Stimulated activated memory B cell treated with anti-CD40 and anti-IgM and Interleukin-4, amounts not matched to agents 10 μg/mL and 1 μg/mL and 100 μg/mL, for 72 hours (primary cell): ENCODE results near the gene PYGB.

Source experiments
- ATAC-seq: fragments of 150-1000 bp; cut with Tn5 transposase; 2 replicates; pipeline ENCODE4 v1.10.0; 2021
- H3K27ac Mint-ChIP-seq: one replicate; pipeline ENCODE4 v1.8.0; 2022; ENCODE audit warnings: mild to moderate bottlenecking, mixed read lengths
- H3K27me3 Mint-ChIP-seq: one replicate; pipeline ENCODE4 v1.8.0; 2022; ENCODE audit warnings: mixed read lengths
- H3K36me3 Mint-ChIP-seq: one replicate; pipeline ENCODE4 v1.8.0; 2022; ENCODE audit warnings: mixed read lengths
- H3K4me1 Mint-ChIP-seq: one replicate; pipeline ENCODE4 v1.8.0; 2022; ENCODE audit warnings: mixed read lengths
- H3K4me3 Mint-ChIP-seq: one replicate; pipeline ENCODE4 v1.8.0; 2022; ENCODE audit warnings: mild to moderate bottlenecking, moderate library complexity, mixed read lengths
- H3K9me3 Mint-ChIP-seq: one replicate; pipeline ENCODE4 v1.8.0; 2022; ENCODE audit warnings: mixed read lengths

PYGB gene

GRCh38 chr20:25247000-25247517 is 826 bp upstream of the PYGB start:
- H3K27ac Mint-ChIP-seq: peak overlapping the region; percentile 77
- H3K9me3 Mint-ChIP-seq: peaks cover 5% of the 10 kb centered on the region
- H3K4me3 Mint-ChIP-seq: peak overlapping the region; percentile 89
- H3K27me3 Mint-ChIP-seq: peaks cover 18% of the 10 kb centered on the region
- H3K4me1 Mint-ChIP-seq: peaks cover 27% of the 10 kb centered on the region
- ATAC-seq: peak; percentile 1
- no peaks in the 10 kb centered on the region for H3K36me3 Mint-ChIP-seq

GRCh38 chr20:25247518-25247955 is 348 bp upstream of the PYGB start:
- Mint-ChIP-seq H3K36me3 (no peaks in the 10 kb centered on the region), H3K4me1 (peaks cover 27% of the 10 kb centered on the region), H3K27me3 (peaks cover 14% of the 10 kb centered on the region), H3K4me3 (peak overlapping the region; percentile 89), H3K9me3 (peaks cover 5% of the 10 kb centered on the region), H3K27ac (peak overlapping the region; percentile 77)
- ATAC-seq: peak; percentile 74

GRCh38 chr20:25248786-25249172 is 894 bp downstream of the PYGB start:
- peak overlapping the region; percentile 77 for H3K27ac Mint-ChIP-seq
- H3K4me1 Mint-ChIP-seq: peaks cover 27% of the 10 kb centered on the region
- H3K4me3 Mint-ChIP-seq: peak overlapping the region; percentile 87
- no peaks in the 10 kb centered on the region for H3K36me3 Mint-ChIP-seq
- H3K27me3 Mint-ChIP-seq: peaks cover 3% of the 10 kb centered on the region
- no peak for ATAC-seq
- no peaks in the 10 kb centered on the region for H3K9me3 Mint-ChIP-seq

GRCh38 chr20:25249198-25249931 is 1.5 kb downstream of the PYGB start:
- no peaks in the 10 kb centered on the region for H3K9me3 Mint-ChIP-seq
- peak overlapping the region; percentile 87 for H3K4me3 Mint-ChIP-seq
- peaks cover 27% of the 10 kb centered on the region for H3K4me1 Mint-ChIP-seq
- ATAC-seq: no peak
- H3K36me3 Mint-ChIP-seq: no peaks in the 10 kb centered on the region
- H3K27me3 Mint-ChIP-seq: no peaks in the 10 kb centered on the region
- peak overlapping the region; percentile 77 for H3K27ac Mint-ChIP-seq

- no peak overlapping the region for H3K27ac Mint-ChIP-seq
- no peaks in the 10 kb centered on the region for H3K36me3 Mint-ChIP-seq
- H3K4me1 Mint-ChIP-seq: peaks cover 27% of the 10 kb centered on the region
- no peaks in the 10 kb centered on the region for H3K27me3 Mint-ChIP-seq
- H3K4me3 Mint-ChIP-seq: no peak overlapping the region
- no peak for ATAC-seq
- no peaks in the 10 kb centered on the region for H3K9me3 Mint-ChIP-seq
Measured at GRCh38 chr20:25250508-25250907, 2.6 kb downstream of the PYGB start.

DNA sequence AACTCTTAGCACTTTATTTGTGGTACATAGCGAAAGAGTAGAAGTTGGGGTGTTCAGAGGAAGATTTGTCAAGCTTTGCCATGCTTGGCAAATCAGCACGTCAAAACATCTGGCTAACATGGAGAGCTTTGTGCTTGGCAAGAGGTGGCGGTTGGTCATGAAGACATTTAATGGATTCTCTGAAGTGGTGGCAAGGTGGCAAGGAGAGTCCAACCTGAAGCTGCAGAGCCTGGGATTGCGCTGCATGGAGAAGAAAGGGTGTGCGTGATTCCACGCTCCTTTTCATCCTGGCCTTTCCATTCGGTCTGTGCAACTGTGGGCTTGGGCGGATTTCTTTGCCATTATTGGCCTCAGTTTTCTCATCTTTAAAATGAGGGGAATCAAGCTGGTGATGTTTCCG is 3.1 kb downstream of the PYGB start:
- H3K27ac Mint-ChIP-seq: no peak overlapping the region

GRCh38 chr20:25251558-25251957 is 3.7 kb downstream of the PYGB start:
- Mint-ChIP-seq H3K4me1 (peaks cover 25% of the 10 kb centered on the region), H3K27me3 (no peaks in the 10 kb centered on the region), H3K9me3 (no peaks in the 10 kb centered on the region), H3K36me3 (no peaks in the 10 kb centered on the region), H3K27ac (no peak overlapping the region), H3K4me3 (no peak overlapping the region)
- ATAC-seq: no peak

More for the DNA sequence above, 3.1 kb downstream of the PYGB start:
- Mint-ChIP-seq H3K4me3 (no peak overlapping the region), H3K36me3 (no peaks in the 10 kb centered on the region), H3K9me3 (no peaks in the 10 kb centered on the region), H3K4me1 (peaks cover 27% of the 10 kb centered on the region), H3K27me3 (no peaks in the 10 kb centered on the region)
- ATAC-seq: no peak

GRCh38 chr20:25252230-25252651 is 4.4 kb downstream of the PYGB start:
- Mint-ChIP-seq H3K9me3 (no peaks in the 10 kb centered on the region), H3K36me3 (no peaks in the 10 kb centered on the region), H3K27me3 (no peaks in the 10 kb centered on the region), H3K4me3 (no peak overlapping the region), H3K4me1 (peaks cover 21% of the 10 kb centered on the region), H3K27ac (no peak overlapping the region)
- ATAC-seq: no peak

- ATAC-seq: no peak
- H3K4me1 Mint-ChIP-seq: peaks cover 19% of the 10 kb centered on the region
- no peak overlapping the region for H3K27ac Mint-ChIP-seq
- no peaks in the 10 kb centered on the region for H3K9me3 Mint-ChIP-seq
- H3K36me3 Mint-ChIP-seq: no peaks in the 10 kb centered on the region
- H3K27me3 Mint-ChIP-seq: no peaks in the 10 kb centered on the region
- no peak overlapping the region for H3K4me3 Mint-ChIP-seq
Measured at GRCh38 chr20:25252686-25253421, 5.0 kb downstream of the PYGB start.

- Mint-ChIP-seq H3K4me1 (peaks cover 16% of the 10 kb centered on the region), H3K27ac (no peak overlapping the region), H3K36me3 (peaks cover 3% of the 10 kb centered on the region), H3K27me3 (no peaks in the 10 kb centered on the region), H3K4me3 (no peak overlapping the region), H3K9me3 (no peaks in the 10 kb centered on the region)
- no peak for ATAC-seq
Measured at GRCh38 chr20:25253606-25254275, 5.9 kb downstream of the PYGB start.

DNA sequence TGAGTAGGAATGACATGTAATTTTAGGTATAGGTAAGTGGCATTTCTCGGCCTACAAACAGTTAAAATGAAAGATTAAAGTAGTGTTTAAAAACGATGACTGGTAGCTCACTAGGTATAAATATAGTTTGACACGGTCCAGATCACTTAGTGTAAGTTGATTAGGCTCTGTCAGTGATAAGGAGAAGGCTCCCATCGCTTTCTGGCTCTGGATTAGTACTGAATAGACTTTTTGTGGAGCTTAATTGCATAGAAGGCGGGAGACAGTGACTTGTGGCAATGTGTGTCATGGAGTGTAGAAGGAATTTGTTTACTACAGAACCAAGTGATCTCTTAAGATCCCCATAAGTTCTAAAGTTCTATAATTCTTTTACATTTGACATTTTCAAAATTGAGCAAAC is 6.7 kb downstream of the PYGB start:
- Mint-ChIP-seq H3K36me3 (peaks cover 11% of the 10 kb centered on the region), H3K27me3 (no peaks in the 10 kb centered on the region), H3K27ac (no peak overlapping the region), H3K9me3 (no peaks in the 10 kb centered on the region), H3K4me1 (peaks cover 8% of the 10 kb centered on the region), H3K4me3 (no peak overlapping the region)
- ATAC-seq: no peak

GRCh38 chr20:25254986-25255680 is 7.2 kb downstream of the PYGB start:
- H3K27me3 Mint-ChIP-seq: no peaks in the 10 kb centered on the region
- H3K4me3 Mint-ChIP-seq: no peak overlapping the region
- no peak for ATAC-seq
- no peaks in the 10 kb centered on the region for H3K9me3 Mint-ChIP-seq
- no peak overlapping the region for H3K27ac Mint-ChIP-seq
- H3K4me1 Mint-ChIP-seq: peaks cover 6% of the 10 kb centered on the region
- peaks cover 17% of the 10 kb centered on the region for H3K36me3 Mint-ChIP-seq

- H3K4me1 Mint-ChIP-seq: peaks cover 6% of the 10 kb centered on the region
Measured at GRCh38 chr20:25256226-25256859, 8.5 kb downstream of the PYGB start.

DNA sequence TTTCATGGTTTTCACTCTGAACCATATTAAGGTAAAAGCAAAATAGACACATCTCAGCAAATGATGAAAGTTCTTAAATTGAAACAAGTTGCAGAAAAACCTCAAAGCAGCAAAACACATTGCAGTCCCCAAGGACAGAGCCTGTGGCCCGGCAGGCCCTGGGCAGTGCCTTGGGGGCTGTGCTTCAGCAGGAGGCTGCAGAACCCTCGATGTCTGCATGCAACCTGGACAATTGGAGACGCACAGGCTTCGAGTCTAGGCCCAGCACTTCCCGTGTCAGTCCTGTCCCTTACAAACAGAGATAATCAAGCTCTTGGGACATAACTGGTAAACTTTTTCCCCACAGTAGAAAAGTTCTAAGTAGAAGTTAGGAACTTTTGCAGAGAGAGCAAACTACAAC is 9.2 kb downstream of the PYGB start:
- peaks cover 36% of the 10 kb centered on the region for H3K36me3 Mint-ChIP-seq
- no peaks in the 10 kb centered on the region for H3K27me3 Mint-ChIP-seq
- no peak for ATAC-seq
- H3K27ac Mint-ChIP-seq: no peak overlapping the region
- no peak overlapping the region for H3K4me3 Mint-ChIP-seq
- H3K9me3 Mint-ChIP-seq: no peaks in the 10 kb centered on the region
- H3K4me1 Mint-ChIP-seq: peaks cover 6% of the 10 kb centered on the region

More at GRCh38 chr20:25256226-25256859, 8.5 kb downstream of the PYGB start:
- H3K4me3 Mint-ChIP-seq: no peak overlapping the region
- H3K27me3 Mint-ChIP-seq: no peaks in the 10 kb centered on the region
- peaks cover 29% of the 10 kb centered on the region for H3K36me3 Mint-ChIP-seq
- H3K27ac Mint-ChIP-seq: no peak overlapping the region
- ATAC-seq: no peak
- H3K9me3 Mint-ChIP-seq: no peaks in the 10 kb centered on the region
